ENCODE measurements around the gene SAC3D1. TPM values are rescaled to one million over a fixed set of nuclear protein-coding genes. Genes with fewer than 3 reads are reported as not detected.
A peak's percentile ranks its signal among the peaks of the same experiment; 100 is the strongest.

SAC3D1 gene
- polyA plus RNA-seq, 1 experiment: 4.5 TPM

- ChIA-PET POLR2A (no interaction called here), CTCF (no interaction called here)
- H3K27me3 ChIP-seq (ENCODE audit: control insufficient read depth, insufficient read depth, low read length): no peaks in the 10 kb centered on the region
- H3K9me3 ChIP-seq (ENCODE audit: control insufficient read depth, insufficient read depth, low read length): no peaks in the 10 kb centered on the region; the same call in 1 of the 2 replicates
- no peak for TF ChIP-seq CTCF (IDR thresholded peaks at IDR 0.05; ENCODE audit: low read depth, low read length)
- no peak for DNase-seq (ENCODE audit: low read depth, low spot score)
- H3K27ac ChIP-seq (ENCODE audit: low read depth, low read length): no peak overlapping the region
- H3K4me3 ChIP-seq (ENCODE audit: low read depth, low read length): no peak overlapping the region
Measured at GRCh38 chr11:65043881-65044501, 3.0 kb downstream of the SAC3D1 start.

DNA sequence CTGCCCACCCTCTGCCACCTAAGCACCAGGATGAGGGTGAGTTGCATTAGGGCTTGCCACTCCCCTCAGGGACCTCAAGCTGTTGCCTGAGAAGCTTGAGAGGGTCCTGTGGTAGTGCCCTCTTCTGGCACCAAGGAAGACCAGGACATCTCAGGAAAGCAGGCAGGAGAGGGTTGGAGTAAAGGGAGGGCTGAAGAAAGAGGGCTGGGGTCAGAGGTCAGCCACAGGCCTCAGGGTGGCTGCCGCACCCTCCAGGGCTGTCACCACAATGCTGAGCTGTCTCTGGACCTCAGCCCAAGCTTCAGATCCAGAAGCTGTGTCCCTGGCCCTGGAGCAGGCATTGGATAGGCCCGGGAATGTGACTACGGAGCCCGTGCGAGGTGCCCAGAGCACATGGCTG, 4.1 kb downstream of the SAC3D1 start:
- Histone ChIP-seq H3K4me3 (ENCODE audit: low read depth, low read length) (no peak overlapping the region), H3K9me3 (ENCODE audit: control insufficient read depth, insufficient read depth, low read length) (no peaks in the 10 kb centered on the region; the same call in 1 of the 2 replicates), H3K27me3 (ENCODE audit: control insufficient read depth, insufficient read depth, low read length) (no peaks in the 10 kb centered on the region), H3K27ac (ENCODE audit: low read depth, low read length) (no peak overlapping the region)
- no peak for DNase-seq (ENCODE audit: low read depth, low spot score)
- CTCF ChIA-PET: no interaction called here
- TF ChIP-seq CTCF (IDR thresholded peaks at IDR 0.05; ENCODE audit: low read depth, low read length): no peak
- POLR2A ChIA-PET: no interaction called here

DNA sequence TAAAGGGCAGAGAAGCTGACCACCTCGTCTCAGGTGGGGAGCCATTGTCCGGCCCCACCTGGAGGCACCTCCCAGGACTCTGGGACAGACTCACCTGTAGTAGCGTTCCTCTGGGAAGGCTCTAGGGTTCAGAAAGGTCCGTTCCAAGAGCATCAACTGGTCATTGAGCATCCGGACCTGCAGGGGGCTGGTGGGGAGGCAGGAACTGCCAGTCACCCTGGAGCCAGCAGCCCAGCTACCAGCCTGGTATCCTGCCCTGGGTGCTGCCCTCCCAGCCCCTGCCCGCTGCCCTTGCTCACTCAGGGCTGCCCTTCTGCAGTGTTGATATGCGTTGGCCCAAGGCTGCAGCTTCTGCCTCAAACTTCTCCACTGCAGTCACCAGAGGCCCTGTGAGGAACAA, 4.7 kb downstream of the SAC3D1 start:
- H3K9me3 ChIP-seq (ENCODE audit: control insufficient read depth, insufficient read depth, low read length): no peaks in the 10 kb centered on the region; the same call in 1 of the 2 replicates
- no peak for TF ChIP-seq CTCF (IDR thresholded peaks at IDR 0.05; ENCODE audit: low read depth, low read length)
- no peak overlapping the region for H3K27ac ChIP-seq (ENCODE audit: low read depth, low read length)
- no peaks in the 10 kb centered on the region for H3K27me3 ChIP-seq (ENCODE audit: control insufficient read depth, insufficient read depth, low read length)
- H3K4me3 ChIP-seq (ENCODE audit: low read depth, low read length): no peak overlapping the region
- CTCF ChIA-PET: no interaction called here
- DNase-seq (ENCODE audit: low read depth, low spot score): no peak
- POLR2A ChIA-PET: no interaction called here

DNA sequence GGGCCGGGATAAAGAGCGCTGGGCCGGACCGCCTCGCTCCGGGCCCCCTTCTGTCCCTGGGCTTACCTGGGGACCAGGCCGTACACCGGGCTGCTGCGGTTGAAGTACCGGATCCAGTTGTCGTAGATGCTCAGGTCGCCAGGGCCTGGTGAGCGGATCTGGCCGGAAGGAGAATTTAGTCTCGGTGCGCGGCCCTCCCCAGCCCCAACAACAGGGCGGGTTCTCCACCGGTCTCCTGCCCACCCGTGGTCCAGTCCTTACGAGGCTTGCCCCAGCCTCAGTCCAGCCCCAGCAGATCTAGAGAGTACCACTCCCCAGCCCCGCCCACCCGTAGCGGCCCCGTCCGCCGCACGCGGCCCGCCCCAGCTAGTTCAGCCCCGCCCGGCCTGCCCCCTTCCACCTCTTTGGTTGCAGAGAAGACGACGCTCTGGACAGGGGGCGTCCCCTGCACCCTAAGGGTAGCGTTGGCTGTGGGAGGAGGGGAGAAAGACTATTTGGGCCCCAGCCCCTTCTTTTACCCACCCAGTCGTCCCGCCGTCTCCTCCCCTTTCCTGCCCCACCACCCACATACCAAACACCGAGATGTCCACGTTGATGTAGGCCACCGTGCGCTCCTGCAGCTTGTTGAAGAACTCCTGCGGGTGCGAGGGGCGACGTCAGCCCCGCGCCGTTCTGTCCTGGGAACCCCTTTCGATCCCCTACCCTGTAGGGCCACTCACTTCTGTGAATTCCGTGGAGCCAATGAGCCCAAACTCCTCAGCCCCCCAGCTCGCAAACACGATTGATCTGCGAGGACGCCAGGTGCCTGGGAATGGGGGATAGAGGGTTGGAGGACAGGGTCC, 6.8 kb downstream of the SAC3D1 start:
- DNase-seq (ENCODE audit: low read depth, low spot score): no peak
- H3K27ac ChIP-seq (ENCODE audit: low read depth, low read length): no peak overlapping the region
- POLR2A ChIA-PET: no interaction called here
- peaks cover 3% of the 10 kb centered on the region for H3K27me3 ChIP-seq (ENCODE audit: control insufficient read depth, insufficient read depth, low read length)
- CTCF ChIA-PET: no interaction called here
- H3K9me3 ChIP-seq (ENCODE audit: control insufficient read depth, insufficient read depth, low read length): no peaks in the 10 kb centered on the region; the same call in 1 of the 2 replicates
- H3K4me3 ChIP-seq (ENCODE audit: low read depth, low read length): peak overlapping the region; percentile 47
- no peak for TF ChIP-seq CTCF (IDR thresholded peaks at IDR 0.05; ENCODE audit: low read depth, low read length)

- no peaks in the 10 kb centered on the region; the same call in 1 of the 2 replicates for H3K9me3 ChIP-seq (ENCODE audit: control insufficient read depth, insufficient read depth, low read length)
- no peak overlapping the region for H3K27ac ChIP-seq (ENCODE audit: low read depth, low read length)
- ChIA-PET POLR2A (no interaction called here), CTCF (interaction anchor here (0.7 kb wide), 1 partner anchor 43 kb away, joined by 13 read pairs; no protein-coding TSS in a partner anchor)
- H3K4me3 ChIP-seq (ENCODE audit: low read depth, low read length): no peak overlapping the region
- TF ChIP-seq CTCF (IDR thresholded peaks at IDR 0.05; ENCODE audit: low read depth, low read length): no peak
- DNase-seq (ENCODE audit: low read depth, low spot score): no peak
- H3K27me3 ChIP-seq (ENCODE audit: control insufficient read depth, insufficient read depth, low read length): peaks cover 8% of the 10 kb centered on the region
Measured at GRCh38 chr11:65051398-65051858, 10.4 kb downstream of the SAC3D1 start.

All from AG04450 (cell line).